Measurements from ENCODE around the gene LRRTM4. TPM values are rescaled to one million over a fixed set of nuclear protein-coding genes. Genes with fewer than 3 reads are reported as not detected.

The LRRTM4 gene
- total RNA-seq, 6 donors from 2014 or later, result 0.29 to 0.61 TPM; not detected in 4

- TF ChIP-seq POLR2A (IDR thresholded peaks at IDR 0.05), result no peak
- no peak for TF ChIP-seq EP300 (IDR thresholded peaks at IDR 0.05)
- no peak for TF ChIP-seq POLR2AphosphoS5 (IDR thresholded peaks at IDR 0.05)
- TF ChIP-seq CTCF (IDR thresholded peaks at IDR 0.05), result no peak
- WGBS, 2 donors, result 70 to 76% methylated on average over 1 of the region's 1 CpG
- H3K9me3 ChIP-seq, result no peaks in the 10 kb centered on the region
- ATAC-seq (ENCODE audit: low FRiP score in 2 of 2), result no peak
- no peak overlapping the region for H3K27ac ChIP-seq
- no peaks in the 10 kb centered on the region for H3K36me3 ChIP-seq
- H3K4me3 ChIP-seq, result no peak overlapping the region
- DNase-seq, result no peak
- no peaks in the 10 kb centered on the region for H3K27me3 ChIP-seq
- no peaks in the 10 kb centered on the region for H3K4me1 ChIP-seq
Measured at GRCh38 chr2:77108915-77109314, 413.3 kb downstream of the LRRTM4 start.

- no peaks in the 10 kb centered on the region for H3K36me3 ChIP-seq
- no peaks in the 10 kb centered on the region for H3K27me3 ChIP-seq
- ATAC-seq (ENCODE audit: low FRiP score in 2 of 2), result no peak
- TF ChIP-seq EP300 (IDR thresholded peaks at IDR 0.05) (no peak), POLR2A (IDR thresholded peaks at IDR 0.05) (no peak), CTCF (IDR thresholded peaks at IDR 0.05) (no peak), POLR2AphosphoS5 (IDR thresholded peaks at IDR 0.05) (no peak)
- H3K4me3 ChIP-seq, result no peak overlapping the region
- no peaks in the 10 kb centered on the region for H3K4me1 ChIP-seq
- H3K27ac ChIP-seq, result no peak overlapping the region
- H3K9me3 ChIP-seq, result no peaks in the 10 kb centered on the region
- 63 to 71% methylated on average over 3 of the region's 3 CpGs for WGBS, 2 donors
- DNase-seq, result no peak
Measured at GRCh38 chr2:77105008-77105407, 417.2 kb downstream of the LRRTM4 start.

- no peak overlapping the region for H3K4me3 ChIP-seq
- no peak for DNase-seq
- H3K27ac ChIP-seq, result no peak overlapping the region
- TF ChIP-seq POLR2A (IDR thresholded peaks at IDR 0.05), result no peak
- no peak for TF ChIP-seq CTCF (IDR thresholded peaks at IDR 0.05)
- TF ChIP-seq EP300 (IDR thresholded peaks at IDR 0.05), result no peak
- TF ChIP-seq POLR2AphosphoS5 (IDR thresholded peaks at IDR 0.05), result no peak
- no peaks in the 10 kb centered on the region for H3K9me3 ChIP-seq
- no peak for ATAC-seq (ENCODE audit: low FRiP score in 2 of 2)
- H3K36me3 ChIP-seq, result no peaks in the 10 kb centered on the region
- H3K27me3 ChIP-seq, result no peaks in the 10 kb centered on the region
- WGBS, 2 donors, result 59 to 78% methylated on average over 6 of the region's 6 CpGs
- no peaks in the 10 kb centered on the region for H3K4me1 ChIP-seq
Measured at GRCh38 chr2:77104554-77104953, 417.6 kb downstream of the LRRTM4 start.

GRCh38 chr2:77102927-77103326, 419.2 kb downstream of the LRRTM4 start:
- WGBS, 2 donors, result 72 to 84% methylated on average over 2 of the region's 2 CpGs
- TF ChIP-seq EP300 (IDR thresholded peaks at IDR 0.05) (no peak), CTCF (IDR thresholded peaks at IDR 0.05) (no peak), POLR2AphosphoS5 (IDR thresholded peaks at IDR 0.05) (no peak), POLR2A (IDR thresholded peaks at IDR 0.05) (no peak)
- ATAC-seq (ENCODE audit: low FRiP score in 2 of 2), result no peak
- Histone ChIP-seq H3K4me1 (no peaks in the 10 kb centered on the region), H3K4me3 (no peak overlapping the region), H3K9me3 (no peaks in the 10 kb centered on the region), H3K27me3 (no peaks in the 10 kb centered on the region), H3K36me3 (no peaks in the 10 kb centered on the region), H3K27ac (no peak overlapping the region)
- DNase-seq, result no peak

- no peak for TF ChIP-seq CTCF (IDR thresholded peaks at IDR 0.05)
- Histone ChIP-seq H3K4me1 (no peaks in the 10 kb centered on the region), H3K4me3 (no peak overlapping the region), H3K27me3 (no peaks in the 10 kb centered on the region), H3K27ac (no peak overlapping the region), H3K9me3 (no peaks in the 10 kb centered on the region), H3K36me3 (no peaks in the 10 kb centered on the region)
- DNase-seq (no peak), ATAC-seq (ENCODE audit: low FRiP score in 2 of 2) (no peak)
- WGBS, 2 donors, result 76% methylated on average over 8 of the region's 8 CpGs
Measured at GRCh38 chr2:77101796-77102452, 420.3 kb downstream of the LRRTM4 start.

All from upper lobe of left lung (tissue), 6 donors.